DLD1 (cell line): ENCODE data around the gene BMPR1A.
"Not testable (repeated sequence)": the region's sequence is repeated elsewhere in the genome, so short reads cannot be mapped to it uniquely, and the experiment has no call there.

Experiments used
- in situ Hi-C: cut with HindIII; loops from 2 replicates; pipeline ENCODE4 v1.10.0; 2017; ENCODE audit warnings: low sequenced_read_pairs

BMPR1A gene

GRCh38 chr10:86936661-86937501, 180.5 kb downstream of the BMPR1A start:
- in situ Hi-C loops: no loop called here

- in situ Hi-C loops: no loop called here
Measured at GRCh38 chr10:86937502-86938154, 181.2 kb downstream of the BMPR1A start.

DNA sequence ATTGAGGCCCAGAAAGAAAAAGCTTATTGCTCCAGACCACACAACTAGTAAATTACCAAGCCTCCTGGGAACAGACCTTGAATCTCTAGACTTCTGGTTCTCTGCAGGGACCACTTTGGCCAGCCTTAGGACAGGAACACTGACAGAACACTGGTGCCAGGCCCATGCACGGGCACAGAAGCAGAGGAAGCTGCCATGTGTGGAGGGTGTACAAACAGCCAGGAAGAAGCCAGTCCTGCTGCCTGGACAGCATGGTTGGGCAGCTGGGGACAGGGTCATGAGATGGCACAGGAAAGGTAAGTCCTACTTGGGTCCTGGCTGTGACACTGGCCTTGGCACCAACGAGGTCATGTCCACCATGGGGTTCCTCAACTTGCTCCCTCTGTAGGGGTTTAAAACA, 181.8 kb downstream of the BMPR1A start:
- in situ Hi-C loops: no loop called here

DNA sequence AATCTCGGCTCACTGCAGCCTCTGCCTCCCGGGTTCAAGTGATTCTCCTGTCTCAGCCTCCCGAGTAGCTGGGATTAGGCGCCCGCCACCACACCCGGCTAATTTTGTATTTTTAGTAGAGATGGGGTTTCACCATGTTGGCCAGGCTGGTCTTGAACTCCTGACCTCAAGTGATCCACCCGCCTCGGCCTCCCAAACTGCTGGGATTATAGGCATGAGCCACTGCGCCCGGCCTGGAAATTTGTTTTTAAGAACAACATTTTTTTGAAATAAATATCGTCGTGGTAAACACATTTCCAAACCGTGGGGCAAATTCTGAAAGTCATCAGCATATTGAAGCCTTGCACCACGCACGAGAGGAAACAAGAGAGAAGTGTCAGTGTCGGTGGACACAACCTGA, 183.7 kb downstream of the BMPR1A start:
- in situ Hi-C loops: not testable (repeated sequence)

- in situ Hi-C loops: no loop called here
Measured at GRCh38 chr10:86940677-86941076, 184.3 kb downstream of the BMPR1A start.

DNA sequence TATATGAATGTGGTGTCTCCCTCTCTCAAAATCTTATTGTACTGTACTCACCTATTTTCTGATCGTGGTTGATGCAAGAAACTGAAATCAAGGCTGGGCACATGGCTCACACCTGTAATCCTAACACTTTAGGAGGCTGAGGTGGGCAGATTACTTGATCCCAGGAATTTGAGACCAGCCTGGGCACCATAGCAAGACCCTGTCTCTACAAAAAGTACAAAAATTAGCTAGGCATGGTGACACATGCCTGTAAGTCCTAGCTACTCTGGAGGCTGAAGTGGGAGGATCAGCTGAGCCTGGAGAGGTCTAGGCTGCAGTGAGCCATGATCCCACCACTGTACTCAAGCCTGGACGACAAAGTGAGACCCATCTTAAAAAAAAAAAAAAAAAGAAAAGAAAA, 185.0 kb downstream of the BMPR1A start:
- in situ Hi-C loops: no loop called here

- in situ Hi-C loops: no loop called here
Measured at GRCh38 chr10:86941991-86942421, 185.6 kb downstream of the BMPR1A start.

DNA sequence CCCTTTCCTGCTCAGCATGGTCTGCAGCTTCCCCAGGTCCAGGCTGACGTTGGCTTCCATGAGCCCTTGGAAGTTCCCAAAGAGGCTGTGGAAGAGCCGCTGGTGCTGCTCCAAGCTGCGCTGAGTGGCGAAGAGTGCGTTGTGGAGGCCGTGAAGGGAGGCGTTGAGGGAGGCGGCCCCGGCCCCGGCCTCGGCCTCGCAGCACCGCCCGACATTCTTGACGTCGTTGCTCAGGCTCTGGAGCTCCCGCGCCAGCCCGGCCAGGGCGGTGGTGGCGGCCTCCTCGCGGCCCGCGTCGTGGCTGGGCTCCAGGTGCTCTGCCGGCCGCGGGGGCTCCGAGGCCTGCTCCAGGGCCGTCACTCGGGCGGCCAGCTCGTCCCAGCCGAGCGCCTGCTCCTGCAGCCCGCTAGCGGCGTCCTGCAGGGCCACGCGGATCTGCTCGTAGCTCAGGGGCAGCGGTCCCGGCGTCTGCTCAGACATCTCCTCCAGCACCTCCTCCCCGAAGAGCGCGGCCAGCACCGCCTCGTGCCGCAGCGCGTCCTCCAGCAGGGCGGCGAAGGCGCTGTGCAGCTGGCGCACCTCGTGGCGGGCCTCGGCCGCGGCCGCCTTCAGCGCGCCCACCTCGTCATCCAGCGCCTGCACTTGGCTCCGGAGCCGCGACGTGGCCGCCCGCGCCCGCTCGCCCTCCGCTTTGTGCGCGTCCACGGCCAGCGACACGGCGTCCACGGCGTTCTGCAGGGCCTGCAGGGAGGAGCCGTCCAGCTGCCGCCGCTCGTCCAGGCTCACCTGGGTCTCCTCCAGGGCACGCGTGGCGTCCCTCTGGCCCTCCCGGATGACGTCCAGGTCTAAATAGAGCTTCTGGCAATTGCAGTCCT, 186.3 kb downstream of the BMPR1A start:
- in situ Hi-C loops: no loop called here

- in situ Hi-C loops: no loop called here
Measured at GRCh38 chr10:86943316-86944030, 187.1 kb downstream of the BMPR1A start.

DNA sequence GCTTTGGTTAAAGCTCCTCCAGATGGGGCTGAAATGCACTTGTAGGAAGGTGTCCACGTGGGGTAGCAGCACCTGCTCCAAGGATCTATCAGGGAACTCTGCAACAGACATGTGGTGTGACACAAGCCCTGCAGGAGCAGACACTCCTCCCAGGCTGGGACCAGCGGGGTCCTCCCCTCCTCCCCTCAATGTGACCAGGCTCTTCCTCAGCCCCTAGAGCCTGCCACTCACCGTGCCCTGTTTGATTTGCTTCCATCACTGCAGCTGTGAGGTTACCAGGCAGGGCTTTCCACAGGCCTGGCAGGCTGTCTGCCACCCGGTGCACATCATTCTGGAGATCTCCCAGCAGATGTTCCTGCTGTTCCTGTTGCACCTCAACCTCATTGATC, 187.6 kb downstream of the BMPR1A start:
- in situ Hi-C loops: no loop called here

DNA sequence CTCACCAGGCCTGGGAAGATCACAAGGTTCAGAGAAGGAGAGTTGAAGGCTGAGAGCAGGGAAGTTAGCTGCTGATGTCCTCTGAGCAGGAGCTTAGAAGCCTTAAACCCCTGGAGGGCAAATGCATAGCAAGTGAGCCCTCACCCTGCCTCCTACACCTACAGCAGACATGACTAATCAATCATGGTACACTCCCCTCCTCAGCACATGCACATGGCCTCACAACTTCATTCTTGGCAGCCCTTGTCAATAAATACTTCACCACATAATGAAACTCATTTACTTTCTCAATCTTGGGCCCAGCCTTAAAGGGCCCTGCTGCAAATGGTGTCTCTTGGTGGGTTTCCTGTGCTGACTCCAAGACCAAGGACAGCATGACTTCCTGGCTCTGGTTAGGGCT, 188.1 kb downstream of the BMPR1A start:
- in situ Hi-C loops: no loop called here

- in situ Hi-C loops: no loop called here
Measured at GRCh38 chr10:86944907-86945306, 188.5 kb downstream of the BMPR1A start.

DNA sequence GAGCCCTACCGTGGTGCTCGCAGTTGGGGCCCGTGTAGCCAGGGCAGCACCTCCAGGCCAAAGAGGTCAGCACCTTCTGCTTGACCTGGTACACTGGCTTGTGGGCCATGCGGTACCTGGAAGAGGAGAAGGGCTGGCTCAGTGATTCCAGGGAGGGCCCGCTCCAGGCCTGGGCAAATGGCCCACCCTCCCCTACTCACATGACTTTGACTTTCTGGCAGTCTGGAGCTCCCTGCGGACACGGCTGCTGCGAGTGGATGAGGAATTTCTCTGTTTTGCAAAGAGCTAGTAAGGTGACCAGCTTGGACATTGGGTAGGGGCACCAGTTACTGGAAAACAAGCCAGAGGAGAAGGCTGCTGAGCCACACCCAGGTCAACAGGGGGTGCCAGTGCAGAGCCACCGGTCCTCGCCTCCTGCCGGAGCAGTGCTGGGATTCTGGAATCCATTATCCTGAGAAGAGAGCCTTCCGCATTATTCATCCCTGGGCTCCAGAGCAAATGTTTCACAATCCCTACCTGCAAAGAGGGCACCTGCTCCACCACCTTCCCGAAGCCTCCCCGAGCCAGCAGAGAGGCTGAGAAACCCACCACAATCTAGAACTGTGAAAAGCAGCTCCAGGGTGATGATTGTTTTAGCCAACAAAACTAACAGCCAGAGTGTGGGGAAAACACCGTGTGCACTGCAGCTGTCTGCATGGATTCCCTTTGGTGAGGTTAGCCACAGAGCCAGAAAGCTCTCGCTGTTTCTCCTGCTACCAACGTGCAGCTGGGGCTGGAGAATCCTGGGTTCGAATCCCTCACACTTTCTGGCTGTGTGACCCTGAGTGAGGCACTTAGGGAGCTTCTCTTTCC, 189.2 kb downstream of the BMPR1A start:
- in situ Hi-C loops: no loop called here

DNA sequence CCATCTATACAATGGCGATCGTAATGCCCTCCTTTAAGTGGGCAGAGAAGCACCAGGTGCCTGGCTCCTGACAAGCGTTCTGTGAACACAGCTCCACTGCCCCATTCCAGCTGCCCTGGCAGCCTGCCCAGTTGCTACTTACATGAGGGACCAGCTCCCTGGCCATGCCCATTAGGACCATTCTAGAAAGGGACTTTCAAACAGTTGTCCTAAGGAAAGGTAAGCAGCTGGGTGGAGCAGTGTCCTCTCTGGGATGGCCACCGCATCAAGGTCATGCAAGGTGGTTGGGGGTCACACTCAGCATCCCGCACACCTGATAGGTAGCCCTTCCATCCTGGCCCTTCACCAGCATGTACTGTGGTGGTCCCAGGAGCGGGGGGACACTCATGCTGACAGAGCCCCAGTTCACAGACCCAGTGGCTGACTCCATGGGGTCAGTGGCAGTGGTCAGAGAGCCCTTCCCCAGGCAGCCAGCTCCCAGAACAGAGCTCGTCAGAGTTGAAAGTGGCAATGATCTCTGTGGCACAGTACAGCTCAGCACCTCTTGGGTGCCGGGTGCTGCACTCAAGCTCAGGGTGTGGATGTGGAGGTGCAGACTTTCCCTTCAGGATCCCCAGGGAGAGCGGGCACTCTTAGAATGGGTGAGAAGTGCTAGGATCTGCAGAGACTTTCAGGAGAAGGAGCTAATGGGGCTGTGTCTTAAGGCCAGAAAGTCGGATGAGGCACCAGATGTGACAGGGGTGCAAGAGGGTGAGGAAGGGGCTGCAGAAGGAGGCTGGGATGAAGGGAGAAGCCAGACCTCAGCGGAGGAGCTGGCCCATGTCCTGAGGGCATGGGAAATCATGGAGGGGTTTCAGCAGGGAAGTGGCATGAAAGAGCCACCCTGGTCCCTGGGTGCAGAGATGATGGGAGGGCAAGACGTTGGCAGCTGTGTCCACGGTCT, 190.1 kb downstream of the BMPR1A start:
- in situ Hi-C loops: no loop called here

DNA sequence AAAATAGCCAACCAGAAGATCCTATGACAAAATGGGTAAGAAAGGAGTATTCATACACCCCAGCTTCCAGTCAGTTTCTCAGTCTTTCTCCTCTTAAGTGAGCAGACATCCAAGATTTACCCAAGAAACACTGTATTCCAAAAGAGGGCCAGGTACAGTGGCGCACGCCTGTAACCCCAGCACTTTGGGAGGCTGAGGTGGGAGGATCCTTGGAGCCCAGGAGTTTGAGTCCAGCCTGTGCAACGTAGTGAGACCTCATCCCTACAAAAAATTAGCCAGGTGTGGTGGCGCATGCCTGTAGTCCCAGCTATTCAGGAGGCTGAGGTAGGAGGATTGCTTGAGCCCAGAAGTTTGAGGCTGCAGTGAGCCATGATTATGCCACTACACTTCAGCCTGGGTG, 191.4 kb downstream of the BMPR1A start:
- in situ Hi-C loops: not testable (repeated sequence)

DNA sequence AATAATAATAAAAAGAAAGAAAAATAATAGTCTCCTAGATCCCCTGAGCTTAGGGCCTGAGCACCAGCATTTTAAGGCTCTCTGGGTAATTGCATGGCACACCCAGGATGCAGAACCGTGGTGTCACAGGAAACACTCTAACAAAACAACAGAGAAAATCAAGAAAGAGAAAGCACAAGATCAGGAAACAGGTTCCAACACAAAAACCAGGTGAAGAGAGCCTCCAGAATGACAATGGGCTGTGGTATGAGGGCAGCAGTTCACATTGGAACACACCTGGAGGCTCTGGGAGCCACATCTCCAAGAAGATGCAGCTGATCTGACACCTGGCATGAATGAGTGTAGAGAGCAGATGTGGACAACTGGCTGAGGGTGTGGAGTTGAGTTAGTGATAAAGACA, 193.9 kb downstream of the BMPR1A start:
- in situ Hi-C loops: no loop called here

DNA sequence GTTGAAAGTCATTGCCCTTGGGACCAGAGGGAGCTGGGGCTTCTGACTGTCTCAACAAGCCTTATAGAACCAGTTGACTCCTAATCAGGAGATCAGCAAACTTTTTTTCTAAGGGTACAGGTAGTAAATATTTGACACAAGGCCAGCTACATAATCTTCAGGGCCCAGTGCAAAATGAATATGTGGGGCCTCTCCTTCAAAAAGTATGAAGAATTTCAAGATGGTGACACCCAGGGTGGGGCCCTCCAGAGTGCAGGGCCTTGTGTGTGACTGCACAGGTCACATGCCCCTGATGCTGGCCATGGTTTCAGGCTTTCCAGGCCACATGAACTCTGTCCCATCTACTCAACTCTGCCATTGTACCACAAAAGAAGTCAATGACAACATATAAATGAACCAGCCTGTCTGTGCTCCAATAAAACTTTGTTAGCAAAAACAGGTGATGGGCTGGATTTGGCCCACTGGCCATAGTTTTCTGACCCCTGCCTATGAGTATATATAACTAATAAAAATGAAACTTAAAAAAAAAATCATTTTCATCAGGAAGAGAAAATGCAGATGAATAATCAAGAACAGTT, 194.9 kb downstream of the BMPR1A start:
- in situ Hi-C loops: no loop called here

DNA sequence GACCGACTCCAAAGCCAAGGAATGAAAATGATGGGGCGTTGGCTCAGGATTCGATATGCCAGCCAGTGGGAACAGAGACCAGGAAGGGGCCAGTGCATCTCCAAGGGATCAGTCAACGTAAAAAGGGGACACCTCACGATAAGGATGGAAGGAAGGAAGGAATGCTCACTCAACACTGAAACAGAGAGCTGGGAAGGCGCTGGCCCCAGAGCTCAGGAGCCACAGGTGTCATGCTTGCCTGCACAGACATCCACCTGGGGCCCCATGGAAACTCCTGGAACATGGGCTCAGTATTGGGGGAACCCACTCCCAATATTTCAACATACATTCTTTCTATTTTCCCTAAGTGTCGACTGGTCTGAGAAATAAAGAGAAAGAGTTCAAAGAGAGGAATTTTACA, 195.7 kb downstream of the BMPR1A start:
- in situ Hi-C loops: no loop called here
